Mucosa of descending colon (tissue), 3 donors: ENCODE data around the gene ATP2B3. TPM values are rescaled to one million over a fixed set of nuclear protein-coding genes. Genes with fewer than 3 reads are reported as not detected.

Experiments used
- ATAC-seq: fragments of 200-7000 bp; cut with Tn5 transposase; one replicate; pipeline ENCODE4 v1.9.1; 2020; ENCODE audit warnings: mild to moderate bottlenecking, moderate library complexity
- DNase-seq, 3 donors: peaks; one replicate each; pipeline ENCODE4 v3.0.0-alpha.2; 2020
- H3K36me3 ChIP-seq: fragments of 200-600 bp; one replicate; pipeline ENCODE4 v1.8.0; 2021; ENCODE audit warnings: low read depth, mild to moderate bottlenecking
- H3K4me1 ChIP-seq: fragments of 200-600 bp; one replicate; pipeline ENCODE4 v1.8.0; 2021; ENCODE audit warnings: low read depth, mild to moderate bottlenecking
- H3K4me3 ChIP-seq: fragments of 200-600 bp; one replicate; pipeline ENCODE4 v1.8.0; 2021; ENCODE audit warnings: mild to moderate bottlenecking
- H3K9me3 ChIP-seq: fragments of 200-600 bp; one replicate; pipeline ENCODE4 v1.8.0; 2021; ENCODE audit warnings: mild to moderate bottlenecking
- intact Hi-C, 2 donors: fragments of 100-400 bp; cut with DNase I in 1 of 2; cut with micrococcal nuclease in 1 of 2; formaldehyde crosslinking; loops; one replicate each; pipeline versions ENCODE4 v1.11.0 to v1.11.1; 2022; cut with DNase I, micrococcal nuclease
- total RNA-seq, 3 donors: library from RNA; stranded (reverse); fragmentation: NEBNext Ultra II Directional in 2 of 3; extraction: Animal tissue kit (Norgen Biotek cat#: 25700) in 2 of 3; gene quantifications; one replicate each; pipeline versions ENCODE4 v1.2.1 to v1.2.4, GENCODE V29; 2021 to 2023
- TF ChIP-seq, protein P1 (sequence below): fragments of 200-600 bp; IDR thresholded peaks from one replicate; pipeline ENCODE4 v1.8.0; 2022; ENCODE audit warnings: antibody characterized with exemption, mild to moderate bottlenecking
- donor health status: DM: no; HTN: no; CAD: no; lungs with moderate emphysema.
- donor health status: DM: no; HTN: no; CAD: no.
- donor health status: DM: no; HTN: yes; CAD: no.

The ATP2B3 gene
- total RNA-seq, 3 donors from 2014 or later, result 0.07 to 1.1 TPM; not detected in 1

DNA sequence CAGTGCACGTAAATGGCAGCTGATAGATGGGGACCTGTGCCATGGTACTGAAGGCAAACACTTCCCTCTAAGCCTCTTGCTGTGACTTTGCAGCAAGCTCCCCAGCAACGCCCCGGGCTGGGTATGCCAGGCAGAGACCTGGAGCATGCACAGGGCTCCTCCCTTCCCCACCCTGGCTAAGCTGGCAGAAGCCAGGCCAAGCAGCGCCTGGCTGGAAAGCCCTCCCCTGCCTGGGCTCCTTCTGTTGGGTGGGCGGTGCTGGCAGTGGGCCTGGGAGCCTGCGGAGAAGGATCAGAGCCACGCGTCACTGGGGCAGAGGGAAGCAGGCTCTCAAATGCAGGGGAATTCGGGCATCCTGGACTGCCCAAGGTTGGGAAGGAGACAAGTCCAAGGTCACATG is 3.6 kb downstream of the ATP2B3 start:
- no peaks in the 10 kb centered on the region for H3K9me3 ChIP-seq
- no peaks in the 10 kb centered on the region for H3K4me1 ChIP-seq
- DNase-seq (no peak), ATAC-seq (no peak)
- H3K36me3 ChIP-seq, result no peaks in the 10 kb centered on the region
- TF ChIP-seq, protein P1, sequence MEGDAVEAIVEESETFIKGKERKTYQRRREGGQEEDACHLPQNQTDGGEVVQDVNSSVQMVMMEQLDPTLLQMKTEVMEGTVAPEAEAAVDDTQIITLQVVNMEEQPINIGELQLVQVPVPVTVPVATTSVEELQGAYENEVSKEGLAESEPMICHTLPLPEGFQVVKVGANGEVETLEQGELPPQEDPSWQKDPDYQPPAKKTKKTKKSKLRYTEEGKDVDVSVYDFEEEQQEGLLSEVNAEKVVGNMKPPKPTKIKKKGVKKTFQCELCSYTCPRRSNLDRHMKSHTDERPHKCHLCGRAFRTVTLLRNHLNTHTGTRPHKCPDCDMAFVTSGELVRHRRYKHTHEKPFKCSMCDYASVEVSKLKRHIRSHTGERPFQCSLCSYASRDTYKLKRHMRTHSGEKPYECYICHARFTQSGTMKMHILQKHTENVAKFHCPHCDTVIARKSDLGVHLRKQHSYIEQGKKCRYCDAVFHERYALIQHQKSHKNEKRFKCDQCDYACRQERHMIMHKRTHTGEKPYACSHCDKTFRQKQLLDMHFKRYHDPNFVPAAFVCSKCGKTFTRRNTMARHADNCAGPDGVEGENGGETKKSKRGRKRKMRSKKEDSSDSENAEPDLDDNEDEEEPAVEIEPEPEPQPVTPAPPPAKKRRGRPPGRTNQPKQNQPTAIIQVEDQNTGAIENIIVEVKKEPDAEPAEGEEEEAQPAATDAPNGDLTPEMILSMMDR, result no peak
- H3K4me3 ChIP-seq, result no peak overlapping the region
- intact Hi-C loops, result no loop called here

DNA sequence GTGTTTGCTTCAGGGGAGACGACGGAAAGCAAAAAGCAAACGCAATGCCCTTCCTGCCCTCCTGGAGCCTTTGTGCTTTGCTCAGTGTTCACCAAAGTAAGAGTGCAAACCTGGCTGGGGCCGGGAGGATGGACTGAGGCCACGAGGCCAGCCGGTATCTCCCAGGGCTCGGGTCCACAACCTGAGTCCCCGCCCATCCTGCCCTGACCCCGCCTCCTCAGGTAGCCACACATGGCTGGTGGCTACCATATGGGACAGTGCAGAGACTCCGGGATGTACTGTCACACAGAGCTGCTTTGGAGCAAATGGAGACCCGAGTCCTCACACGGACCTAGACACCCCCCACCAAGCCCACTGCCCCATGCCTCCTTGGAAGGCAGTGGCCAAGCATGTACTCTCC is 4.8 kb downstream of the ATP2B3 start:
- H3K4me1 ChIP-seq, result no peaks in the 10 kb centered on the region
- TF ChIP-seq, protein P1, result no peak
- intact Hi-C loops, result no loop called here

GRCh38 chrX:153523269-153523668 is 5.8 kb downstream of the ATP2B3 start:
- intact Hi-C loops, result no loop called here
- Histone ChIP-seq H3K4me3 (no peak overlapping the region), H3K36me3 (no peaks in the 10 kb centered on the region), H3K4me1 (no peaks in the 10 kb centered on the region), H3K9me3 (no peaks in the 10 kb centered on the region)
- DNase-seq (no peak), ATAC-seq (no peak)
- TF ChIP-seq, protein P1, result no peak

More for the DNA sequence above, 4.8 kb downstream of the ATP2B3 start:
- H3K4me3 ChIP-seq, result no peak overlapping the region
- H3K36me3 ChIP-seq, result no peaks in the 10 kb centered on the region
- DNase-seq (no peak), ATAC-seq (no peak)
- no peaks in the 10 kb centered on the region for H3K9me3 ChIP-seq

GRCh38 chrX:153524234-153524633 is 6.8 kb downstream of the ATP2B3 start:
- TF ChIP-seq, protein P1, result no peak
- no peak for DNase-seq
- Histone ChIP-seq H3K4me3 (no peak overlapping the region), H3K4me1 (no peaks in the 10 kb centered on the region), H3K9me3 (no peaks in the 10 kb centered on the region), H3K36me3 (no peaks in the 10 kb centered on the region)
- intact Hi-C loops, result no loop called here
- no peak for ATAC-seq

- DNase-seq (no peak), ATAC-seq (no peak)
- Histone ChIP-seq H3K9me3 (no peaks in the 10 kb centered on the region), H3K4me1 (no peaks in the 10 kb centered on the region), H3K36me3 (no peaks in the 10 kb centered on the region), H3K4me3 (no peak overlapping the region)
- TF ChIP-seq, protein P1, result no peak
- intact Hi-C loops, result no loop called here
Observed at GRCh38 chrX:153525451-153525850, 8.0 kb downstream of the ATP2B3 start.

DNA sequence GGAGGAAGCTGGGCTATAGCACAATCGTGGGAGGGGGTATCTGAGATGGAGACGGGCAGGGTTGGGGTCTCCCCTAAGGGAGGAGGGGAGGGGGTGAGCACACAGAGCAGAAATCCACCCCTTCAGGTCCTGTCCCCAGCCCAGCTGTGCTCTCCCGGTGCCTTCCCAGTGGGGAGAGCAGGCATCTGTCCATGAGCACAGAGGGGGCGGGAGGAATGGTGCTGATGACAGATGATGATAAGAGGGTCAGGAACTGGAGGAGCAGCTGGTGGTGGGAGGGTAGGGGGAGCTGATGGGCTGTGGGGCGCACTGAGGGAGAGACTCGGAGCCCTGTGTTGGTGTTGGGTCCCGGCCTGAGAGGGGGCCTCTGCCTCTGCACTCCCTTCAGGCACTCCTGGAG is 8.6 kb downstream of the ATP2B3 start:
- H3K4me3 ChIP-seq, result no peak overlapping the region
- TF ChIP-seq, protein P1, result no peak
- H3K9me3 ChIP-seq, result no peaks in the 10 kb centered on the region
- H3K4me1 ChIP-seq, result no peaks in the 10 kb centered on the region
- DNase-seq (no peak), ATAC-seq (no peak)
- H3K36me3 ChIP-seq, result no peaks in the 10 kb centered on the region
- intact Hi-C loops, result no loop called here
